Mucosa of rectum (tissue), 2 donors: Measurements from ENCODE around the gene CHST14.
A peak's percentile ranks its signal among the peaks of the same experiment; 100 is the strongest.
"Not testable (repeated sequence)": the region's sequence is repeated elsewhere in the genome, so short reads cannot be mapped to it uniquely, and the experiment has no call there.

Source experiments
- H3K27ac ChIP-seq, 2 donors: one replicate each; pipeline ENCODE4 v1.7.0; 2013; ENCODE audit warnings: inconsistent platforms in 2 of 2, low read depth in 2 of 2, low read length in 2 of 2
- H3K27me3 ChIP-seq, 2 donors: one replicate each; pipeline ENCODE4 v1.7.0; 2013; ENCODE audit warnings: low read length in 2 of 2; ENCODE audit not compliant: control insufficient read depth in 2 of 2, insufficient read depth in 2 of 2
- H3K36me3 ChIP-seq, 2 donors: one replicate each; pipeline ENCODE4 v1.7.0; 2013; ENCODE audit warnings: low read length in 2 of 2; ENCODE audit not compliant: control insufficient read depth in 2 of 2, insufficient read depth in 2 of 2
- H3K4me1 ChIP-seq, 2 donors: one replicate each; pipeline ENCODE4 v1.7.0; 2013; ENCODE audit warnings: low read length in 2 of 2, mild to moderate bottlenecking in 1 of 2; ENCODE audit not compliant: control insufficient read depth in 2 of 2, insufficient read depth in 2 of 2
- H3K4me3 ChIP-seq, 2 donors: one replicate each; pipeline ENCODE4 v1.7.0; 2013; ENCODE audit warnings: low read length in 2 of 2
- H3K9ac ChIP-seq, 2 donors: one replicate each; pipeline ENCODE4 v1.7.0; 2013; ENCODE audit warnings: low read length in 2 of 2, low read depth in 1 of 2, mild to moderate bottlenecking in 1 of 2
- H3K9me3 ChIP-seq, 2 donors: one replicate each; pipeline ENCODE4 v1.7.0; 2013; ENCODE audit warnings: low read length in 2 of 2; ENCODE audit not compliant: control insufficient read depth in 2 of 2
- donor health status: healthy.
- donor health status: Normal muscosa, but diverticular disease.

The CHST14 gene

GRCh38 chr15:40452296-40453090 lies 18.3 kb upstream of the CHST14 start:
- H3K4me3 ChIP-seq = peak overlapping the region in 1 of 2 donors; percentile 33
- H3K9me3 ChIP-seq = no peaks in the 10 kb centered on the region
- no peaks in the 10 kb centered on the region for H3K27me3 ChIP-seq
- peak overlapping the region in 1 of 2 donors; percentile 19 for H3K9ac ChIP-seq
- peak overlapping the region; percentile 32 to 76 for H3K27ac ChIP-seq
- peaks cover 30 to 42% of the 10 kb centered on the region in 2 donors for H3K4me1 ChIP-seq
- no peaks in the 10 kb centered on the region for H3K36me3 ChIP-seq

GRCh38 chr15:40453941-40454340 lies 16.8 kb upstream of the CHST14 start:
- not testable (repeated sequence) for H3K4me3 ChIP-seq, H3K36me3 ChIP-seq, H3K9ac ChIP-seq, H3K27ac ChIP-seq, H3K27me3 ChIP-seq, H3K9me3 ChIP-seq
- H3K4me1 ChIP-seq = peaks cover 27 to 42% of the 10 kb centered on the region in 2 donors

- Histone ChIP-seq H3K4me1 (peaks cover 27 to 40% of the 10 kb centered on the region in 2 donors), H3K4me3 (no peak overlapping the region), H3K27ac (no peak overlapping the region), H3K9ac (no peak overlapping the region), H3K36me3 (peaks cover 6 to 12% of the 10 kb centered on the region in 2 donors), H3K9me3 (no peaks in the 10 kb centered on the region), H3K27me3 (no peaks in the 10 kb centered on the region)
Measured at GRCh38 chr15:40454904-40455391, 15.8 kb upstream of the CHST14 start.

- H3K9ac ChIP-seq = no peak overlapping the region
- peaks cover 11 to 16% of the 10 kb centered on the region in 2 donors for H3K36me3 ChIP-seq
- no peaks in the 10 kb centered on the region for H3K9me3 ChIP-seq
- H3K4me1 ChIP-seq = peaks cover 24 to 33% of the 10 kb centered on the region in 2 donors
- H3K4me3 ChIP-seq = no peak overlapping the region
- no peaks in the 10 kb centered on the region for H3K27me3 ChIP-seq
- H3K27ac ChIP-seq = no peak overlapping the region
Measured at GRCh38 chr15:40456299-40456712, 14.5 kb upstream of the CHST14 start.

GRCh38 chr15:40456738-40457137 lies 14.0 kb upstream of the CHST14 start:
- Histone ChIP-seq H3K9ac (no peak overlapping the region), H3K27me3 (no peaks in the 10 kb centered on the region), H3K27ac (no peak overlapping the region), H3K4me3 (no peak overlapping the region), H3K9me3 (no peaks in the 10 kb centered on the region), H3K36me3 (peaks cover 11 to 16% of the 10 kb centered on the region in 2 donors), H3K4me1 (peaks cover 20 to 30% of the 10 kb centered on the region in 2 donors)

- H3K36me3 ChIP-seq = peaks cover 20 to 25% of the 10 kb centered on the region in 2 donors
- H3K4me3 ChIP-seq = no peak overlapping the region
- H3K27ac ChIP-seq = no peak overlapping the region
- H3K9ac ChIP-seq = no peak overlapping the region
- H3K4me1 ChIP-seq = peaks cover 8 to 16% of the 10 kb centered on the region in 2 donors
- H3K9me3 ChIP-seq = no peaks in the 10 kb centered on the region
- no peaks in the 10 kb centered on the region for H3K27me3 ChIP-seq
Measured at GRCh38 chr15:40458495-40459371, 12.1 kb upstream of the CHST14 start.

GRCh38 chr15:40459391-40460015 lies 11.3 kb upstream of the CHST14 start:
- Histone ChIP-seq H3K36me3 (peaks cover 28 to 32% of the 10 kb centered on the region in 2 donors), H3K4me1 (peaks cover 6 to 10% of the 10 kb centered on the region in 2 donors), H3K27ac (no peak overlapping the region), H3K9ac (no peak overlapping the region), H3K9me3 (no peaks in the 10 kb centered on the region), H3K27me3 (no peaks in the 10 kb centered on the region), H3K4me3 (no peak overlapping the region)

GRCh38 chr15:40460404-40460803 lies 10.4 kb upstream of the CHST14 start:
- Histone ChIP-seq H3K27ac (no peak overlapping the region), H3K9me3 (no peaks in the 10 kb centered on the region), H3K36me3 (peaks cover 32 to 41% of the 10 kb centered on the region in 2 donors)

GRCh38 chr15:40461958-40462357 lies 8.8 kb upstream of the CHST14 start:
- Histone ChIP-seq H3K4me1 (peaks cover 0 to 2% of the 10 kb centered on the region in 2 donors), H3K9me3 (no peaks in the 10 kb centered on the region), H3K9ac (no peak overlapping the region), H3K27ac (no peak overlapping the region), H3K4me3 (no peak overlapping the region), H3K36me3 (peaks cover 36 to 51% of the 10 kb centered on the region in 2 donors), H3K27me3 (no peaks in the 10 kb centered on the region)

More at GRCh38 chr15:40460404-40460803, 10.4 kb upstream of the CHST14 start:
- H3K9ac ChIP-seq = no peak overlapping the region
- no peaks in the 10 kb centered on the region for H3K27me3 ChIP-seq
- peaks cover 6% of the 10 kb centered on the region in 2 donors for H3K4me1 ChIP-seq
- no peak overlapping the region for H3K4me3 ChIP-seq
